ENCODE data around the gene PALM3. TPM values are rescaled to one million over a fixed set of nuclear protein-coding genes. Genes with fewer than 3 reads are reported as not detected.
A peak's percentile ranks its signal among the peaks of the same experiment; 100 is the strongest.

Gene PALM3
- total RNA-seq, 1 donor from 2014 or later = 0.98 TPM

DNA sequence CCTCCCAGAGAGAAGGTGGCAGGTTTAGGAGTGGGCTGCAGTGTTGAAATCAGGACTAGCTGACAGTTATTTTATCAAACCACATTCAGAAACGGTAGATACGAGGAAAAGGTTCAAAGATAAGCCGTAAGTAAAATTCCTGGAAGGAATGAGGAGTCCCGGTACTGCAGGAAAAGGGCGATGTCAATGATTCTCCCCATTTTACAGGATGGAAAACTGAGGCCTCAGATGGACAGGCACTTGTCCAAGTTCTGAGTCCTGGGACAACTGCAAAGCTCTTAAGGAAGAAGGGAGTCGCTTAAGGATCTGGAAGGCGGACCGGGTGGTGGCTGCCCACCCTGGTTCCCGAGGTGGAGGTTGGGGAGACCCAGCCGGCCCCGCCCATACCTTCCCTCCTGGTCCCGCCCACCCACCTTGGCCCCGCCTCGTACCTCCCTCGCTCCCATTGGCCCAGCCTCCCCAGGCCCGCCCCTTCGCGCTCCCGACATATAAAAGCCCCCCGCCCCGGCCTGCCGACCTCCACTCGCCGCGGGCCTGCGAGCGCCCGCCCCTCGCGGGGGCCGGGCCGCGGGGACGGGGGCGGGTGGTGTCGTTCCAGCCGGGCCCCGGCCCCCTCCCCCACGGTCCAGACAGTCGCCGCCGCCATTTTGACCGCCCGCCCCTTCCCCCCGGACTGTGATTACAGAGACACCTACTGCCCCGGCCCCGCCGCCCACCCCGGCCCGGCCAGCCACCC is 56.4 kb downstream of the PALM3 start:
- Histone ChIP-seq H3K9me3 (no peaks in the 10 kb centered on the region), H3K36me3 (no peaks in the 10 kb centered on the region), H3K4me3 (peak overlapping the region; percentile 74 to 98), H3K27me3 (no peaks in the 10 kb centered on the region), H3K27ac (peak overlapping the region; percentile 95), H3K4me1 (peaks cover 31% of the 10 kb centered on the region)
- intact Hi-C loops (cut with DNase I) = no loop called here
- DNase-seq (ENCODE audit: extremely low spot score in 2 of 2) = no peak
- TF ChIP-seq CTCF (IDR thresholded peaks at IDR 0.05) (no peak), POLR2A (IDR thresholded peaks at IDR 0.05) (peak in 1 of 2 donors; percentile 34), POLR2AphosphoS5 (IDR thresholded peaks at IDR 0.05; ENCODE audit: insufficient read depth in 1 of 2, low read depth in 1 of 2) (peak in 1 of 2 donors; percentile 36)

DNA sequence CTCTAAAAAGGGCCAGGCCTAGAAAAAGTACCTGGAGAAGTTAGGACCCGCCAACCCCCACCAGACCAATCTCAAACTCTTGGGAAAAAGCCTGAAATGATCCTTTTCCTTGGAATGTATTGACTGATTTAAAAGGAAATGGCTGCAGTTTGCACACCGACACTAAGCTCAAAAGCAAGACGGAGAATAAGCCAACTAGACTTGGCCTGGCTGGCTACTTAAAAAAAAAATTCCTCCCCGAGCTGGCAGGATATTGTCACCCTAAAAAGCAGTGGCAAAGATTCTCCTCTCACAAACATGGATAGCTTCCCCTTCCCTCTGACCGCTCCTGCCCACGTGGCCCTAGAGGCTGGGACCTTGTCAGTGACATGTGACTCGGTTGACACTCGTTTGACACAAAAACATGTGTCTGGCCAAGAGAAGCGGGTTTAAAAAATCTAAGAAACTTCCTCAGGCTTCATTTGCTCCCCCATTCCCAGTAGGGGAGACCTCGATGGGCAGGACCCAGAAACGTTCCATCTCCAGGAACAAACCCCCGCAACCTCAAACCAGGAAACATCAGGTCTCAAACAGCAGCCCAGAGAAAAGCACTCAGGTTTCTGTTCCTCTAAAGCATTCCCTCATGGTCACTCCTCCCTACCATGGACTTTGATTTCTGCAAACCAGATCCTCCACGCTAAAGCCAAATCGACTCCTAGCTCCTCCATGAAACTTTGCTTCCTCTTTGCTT is 57.1 kb downstream of the PALM3 start:
- intact Hi-C loops (cut with DNase I) = no loop called here
- Histone ChIP-seq H3K4me3 (peak overlapping the region; percentile 74 to 98), H3K36me3 (no peaks in the 10 kb centered on the region), H3K4me1 (peaks cover 31% of the 10 kb centered on the region), H3K27ac (peak overlapping the region; percentile 95), H3K27me3 (no peaks in the 10 kb centered on the region), H3K9me3 (no peaks in the 10 kb centered on the region)
- DNase-seq (ENCODE audit: extremely low spot score in 2 of 2) = no peak
- no peak for TF ChIP-seq POLR2A (IDR thresholded peaks at IDR 0.05)
- TF ChIP-seq CTCF (IDR thresholded peaks at IDR 0.05) = no peak
- peak in 1 of 2 donors; percentile 84 for TF ChIP-seq POLR2AphosphoS5 (IDR thresholded peaks at IDR 0.05; ENCODE audit: insufficient read depth in 1 of 2, low read depth in 1 of 2)

Other genes starting within 250 kb of the PALM3 start
- not detected for gene NANOS3, start 184.9 kb downstream of the PALM3 start, total RNA-seq
- gene BRME1, start 156.0 kb downstream of the PALM3 start, total RNA-seq = 12.0 TPM
- 44.4 TPM for gene CC2D1A, start 155.9 kb downstream of the PALM3 start, total RNA-seq
- gene PODNL1, start 123.7 kb downstream of the PALM3 start, total RNA-seq = 5.2 TPM
- 20.6 TPM for gene DCAF15, start 109.6 kb downstream of the PALM3 start, total RNA-seq
- gene RFX1, start 55.8 kb downstream of the PALM3 start, total RNA-seq = 9.6 TPM
- not detected for gene RLN3, start 33.9 kb downstream of the PALM3 start, total RNA-seq
- gene IL27RA, start 30.3 kb downstream of the PALM3 start, total RNA-seq = 1.5 TPM
- 2.7 TPM for gene MISP3, start 10.7 kb upstream of the PALM3 start, total RNA-seq
- gene C19orf67, start 23.7 kb upstream of the PALM3 start, total RNA-seq = not detected
- 6.9 TPM for gene SAMD1, start 28.7 kb upstream of the PALM3 start, total RNA-seq
- 28.0 TPM for gene PRKACA, start 55.7 kb upstream of the PALM3 start, total RNA-seq
- 1.7 TPM for gene ASF1B, start 74.5 kb upstream of the PALM3 start, total RNA-seq
- 23.3 TPM for gene ADGRL1, start 144.1 kb upstream of the PALM3 start, total RNA-seq

Data from vagina (tissue), 2 donors.